MM.1S (cell line): Measurements from ENCODE around the gene RAI1.

Experiments used
- DNase-seq: peaks from one replicate; pipeline ENCODE4 v3.0.0-alpha.2; 2015
- H2AFZ ChIP-seq: fragments of 300-600 bp; sonication (generic); 2 replicates; pipeline ENCODE4 v1.6.0; 2016; ENCODE audit warnings: antibody characterized with exemption, low read length
- H3F3A ChIP-seq: fragments of 300-600 bp; sonication (generic); 2 replicates; pipeline ENCODE4 v1.6.1; 2016; ENCODE audit warnings: mild to moderate bottlenecking, antibody characterized with exemption, low read length, moderate library complexity, mixed read lengths; ENCODE audit not compliant: insufficient read depth
- H3K27ac ChIP-seq: fragments of 300-600 bp; sonication (generic); 2 replicates; pipeline ENCODE4 v1.5.1; 2016; ENCODE audit warnings: mild to moderate bottlenecking, low read length
- H3K27me3 ChIP-seq: fragments of 300-600 bp; sonication (generic); replicated peaks from 2 replicates; pipeline ENCODE4 v1.6.0; 2016; ENCODE audit warnings: low read length; ENCODE audit not compliant: insufficient read depth
- H3K36me3 ChIP-seq: fragments of 300-600 bp; sonication (generic); replicated peaks from 2 replicates; pipeline ENCODE4 v1.6.1; 2016; ENCODE audit warnings: mild to moderate bottlenecking, low read length, mixed read lengths; ENCODE audit not compliant: insufficient read depth
- H3K4me1 ChIP-seq: fragments of 300-600 bp; sonication (generic); 2 replicates; pipeline ENCODE4 v1.6.1; 2016; ENCODE audit warnings: low read length, mixed read lengths
- H3K4me2 ChIP-seq: fragments of 300-600 bp; sonication (generic); 2 replicates; pipeline ENCODE4 v1.6.0; 2016; ENCODE audit warnings: low read depth, low read length
- H3K4me3 ChIP-seq: fragments of 300-600 bp; sonication (generic); 2 replicates; pipeline ENCODE4 v1.5.1; 2016; ENCODE audit warnings: low read length, mixed read lengths
- H3K79me2 ChIP-seq: fragments of 300-600 bp; sonication (generic); 2 replicates; pipeline ENCODE4 v1.6.1; 2016; ENCODE audit warnings: mixed run types, low read length, mixed read lengths
- H3K9ac ChIP-seq: fragments of 300-600 bp; sonication (generic); 2 replicates; pipeline ENCODE4 v1.6.1; 2016; ENCODE audit warnings: low read length, mixed read lengths
- H3K9me2 ChIP-seq: fragments of 300-600 bp; sonication (generic); replicated peaks from 2 replicates; pipeline ENCODE4 v1.6.1; 2016; ENCODE audit warnings: mild to moderate bottlenecking, low read length, mixed read lengths; ENCODE audit not compliant: insufficient read depth
- H3K9me3 ChIP-seq: fragments of 300-600 bp; sonication (generic); replicated peaks from 2 replicates; pipeline ENCODE4 v1.6.1; 2016; ENCODE audit warnings: mild to moderate bottlenecking, low read length, mixed read lengths; ENCODE audit not compliant: insufficient read depth
- H4K20me1 ChIP-seq: fragments of 300-600 bp; sonication (generic); 2 replicates; pipeline ENCODE4 v1.6.1; 2016; ENCODE audit warnings: mild to moderate bottlenecking, low read length, moderate library complexity, mixed read lengths; ENCODE audit not compliant: insufficient read depth
- CTCF ChIP-seq: fragments of 300-600 bp; sonication (generic); IDR thresholded peaks from 2 replicates; pipeline ENCODE4 v1.5.1; 2016; ENCODE audit warnings: antibody characterized with exemption, low read length, mixed read lengths
- EZH2 ChIP-seq: fragments of 300-600 bp; sonication (generic); optimal IDR thresholded peaks from 2 replicates; pipeline ENCODE3; 2017; ENCODE audit warnings: low read depth, mild to moderate bottlenecking, antibody characterized with exemption, low read length, mixed read lengths
- EZH2phosphoT487 ChIP-seq: fragments of 300-600 bp; sonication (generic); IDR thresholded peaks from 2 replicates; pipeline ENCODE4 v1.6.1; 2018; ENCODE audit warnings: antibody characterized with exemption, low read length

The RAI1 gene

GRCh38 chr17:17680477-17681186 is 626 bp upstream of the RAI1 start:
- Histone ChIP-seq H3K4me2 (peak overlapping the region; percentile 74; the same call in 1 of the 2 replicates), H3K79me2 (peaks cover 39% of the 10 kb centered on the region), H3K27me3 (no peaks in the 10 kb centered on the region), H3K9me2 (no peaks in the 10 kb centered on the region), H4K20me1 (no peaks in the 10 kb centered on the region), H2AFZ (peak overlapping the region; percentile 80), H3K36me3 (no peaks in the 10 kb centered on the region), H3K9me3 (no peaks in the 10 kb centered on the region), H3K4me1 (peaks cover 26% of the 10 kb centered on the region), H3K9ac (peak overlapping the region; percentile 35; the same call in 1 of the 2 replicates), H3K4me3 (peak overlapping the region; percentile 60), H3F3A (peaks cover 12% of the 10 kb centered on the region), H3K27ac (no peak overlapping the region)
- DNase-seq = no peak
- no peak for TF ChIP-seq CTCF
- no peak for TF ChIP-seq EZH2phosphoT487
- TF ChIP-seq EZH2 = no peak

- Histone ChIP-seq H3K27ac (peak overlapping the region; percentile 88; the same call in 1 of the 2 replicates), H3K36me3 (no peaks in the 10 kb centered on the region), H3K9ac (peak overlapping the region; percentile 94), H3K27me3 (no peaks in the 10 kb centered on the region), H3K9me3 (no peaks in the 10 kb centered on the region), H3K9me2 (no peaks in the 10 kb centered on the region), H3K4me1 (peaks cover 16% of the 10 kb centered on the region), H3K79me2 (peaks cover 50% of the 10 kb centered on the region), H3K4me2 (peak overlapping the region; percentile 87), H4K20me1 (no peaks in the 10 kb centered on the region), H3F3A (peaks cover 5% of the 10 kb centered on the region), H3K4me3 (peak overlapping the region; percentile 77), H2AFZ (peak overlapping the region; percentile 81)
- TF ChIP-seq EZH2 = no peak
- TF ChIP-seq CTCF = 0 out of 2 replicates have a peak, but pooled peaks have one; percentile 4
- DNase-seq = peak; percentile 35
Observed at GRCh38 chr17:17681744-17682292, 560 bp downstream of the RAI1 start.

GRCh38 chr17:17682293-17682736 is 1.1 kb downstream of the RAI1 start:
- Histone ChIP-seq H2AFZ (peak overlapping the region; percentile 81), H3K27ac (peak overlapping the region; percentile 88), H3K4me3 (peak overlapping the region; percentile 77), H4K20me1 (no peaks in the 10 kb centered on the region), H3K4me1 (peaks cover 11% of the 10 kb centered on the region), H3K9me2 (no peaks in the 10 kb centered on the region), H3K79me2 (peaks cover 55% of the 10 kb centered on the region), H3K9me3 (no peaks in the 10 kb centered on the region), H3K9ac (peak overlapping the region; percentile 94), H3K4me2 (peak overlapping the region; percentile 87), H3K36me3 (no peaks in the 10 kb centered on the region), H3F3A (peaks cover 5% of the 10 kb centered on the region), H3K27me3 (no peaks in the 10 kb centered on the region)
- DNase-seq = peak; percentile 66
- TF ChIP-seq CTCF (no peak), EZH2 (no peak), EZH2phosphoT487 (no peak)
